Stimulated activated naive CD8-positive, alpha-beta T cell treated with anti-CD3 and anti-CD28 coated beads, Interleukin-15, amount 100 ng/mL, for 72 hours (primary cell): Measurements from ENCODE around the gene RALY.
"Not testable (repeated sequence)": the region's sequence is repeated elsewhere in the genome, so short reads cannot be mapped to it uniquely, and the experiment has no call there.

Source experiments
- ATAC-seq: fragments of 150-1000 bp; cut with Tn5 transposase; 2 replicates; pipeline ENCODE4 v1.10.0; 2021; ENCODE audit warnings: mild to moderate bottlenecking, moderate library complexity
- DNase-seq, 2 donors: peaks; one replicate each; pipeline ENCODE4 v3.0.0; 2021 to 2022
- H3K27ac Mint-ChIP-seq, 2 donors: one replicate each; pipeline ENCODE4 v1.8.0; 2022; ENCODE audit warnings: mild to moderate bottlenecking in 2 of 2, mixed read lengths in 2 of 2, moderate library complexity in 2 of 2
- H3K27me3 Mint-ChIP-seq: one replicate; pipeline ENCODE4 v1.8.0; 2022; ENCODE audit warnings: mixed read lengths
- H3K4me1 Mint-ChIP-seq: one replicate; pipeline ENCODE4 v1.8.0; 2022; ENCODE audit warnings: mild to moderate bottlenecking, mixed read lengths
- H3K4me3 Mint-ChIP-seq, 2 donors: one replicate each; pipeline ENCODE4 v1.8.0; 2022; ENCODE audit warnings: mild to moderate bottlenecking in 2 of 2, mixed read lengths in 2 of 2, moderate library complexity in 1 of 2
- H3K9me3 Mint-ChIP-seq, 2 donors: one replicate each; pipeline ENCODE4 v1.8.0; 2022; ENCODE audit warnings: mixed read lengths in 2 of 2

RALY gene

GRCh38 chr20:34131491-34131890 lies 137.8 kb downstream of the RALY start:
- no peak for DNase-seq
- Mint-ChIP-seq H3K4me3 (no peak overlapping the region), H3K27me3 (peaks cover 6% of the 10 kb centered on the region), H3K27ac (no peak overlapping the region), H3K4me1 (no peaks in the 10 kb centered on the region), H3K9me3 (no peaks in the 10 kb centered on the region)
- ATAC-seq: no peak

- H3K4me3 Mint-ChIP-seq, DNase-seq, H3K4me1 Mint-ChIP-seq, H3K27me3 Mint-ChIP-seq, H3K9me3 Mint-ChIP-seq, H3K27ac Mint-ChIP-seq: not testable (repeated sequence)
- ATAC-seq: peak; percentile 57
Measured at GRCh38 chr20:34132491-34132890, 138.8 kb downstream of the RALY start.

- H3K27ac Mint-ChIP-seq, H3K9me3 Mint-ChIP-seq, H3K4me1 Mint-ChIP-seq, DNase-seq, H3K4me3 Mint-ChIP-seq, ATAC-seq, H3K27me3 Mint-ChIP-seq: not testable (repeated sequence)
Measured at GRCh38 chr20:34132943-34133342, 139.2 kb downstream of the RALY start.

GRCh38 chr20:34133365-34133860 lies 139.7 kb downstream of the RALY start:
- not testable (repeated sequence) for ATAC-seq, H3K4me1 Mint-ChIP-seq, H3K4me3 Mint-ChIP-seq, H3K27ac Mint-ChIP-seq, DNase-seq, H3K9me3 Mint-ChIP-seq, H3K27me3 Mint-ChIP-seq
